Measurements from ENCODE around the gene SVOPL. TPM values are rescaled to one million over a fixed set of nuclear protein-coding genes. Genes with fewer than 3 reads are reported as not detected.

The SVOPL gene
- total RNA-seq, 3 donors from 2014 or later, result 0.15 to 0.33 TPM; not detected in 1

- intact Hi-C loops (cut with DNase I; ENCODE audit: low total_unique reads), result no loop called here
- no peak overlapping the region for H3K4me3 ChIP-seq
- DNase-seq (ENCODE audit: low spot score in 2 of 2), result no peak
- H3K36me3 ChIP-seq, result no peaks in the 10 kb centered on the region
- no peaks in the 10 kb centered on the region for H3K27me3 ChIP-seq
- H3K4me1 ChIP-seq, result no peaks in the 10 kb centered on the region
- H3K27ac ChIP-seq, result no peak overlapping the region
- TF ChIP-seq POLR2AphosphoS5 (IDR thresholded peaks at IDR 0.05) (no peak), POLR2A (IDR thresholded peaks at IDR 0.05) (no peak), CTCF (IDR thresholded peaks at IDR 0.05) (no peak)
- H3K9me3 ChIP-seq, result no peaks in the 10 kb centered on the region
Measured at GRCh38 chr7:138669364-138669763, 31.8 kb downstream of the SVOPL start.

GRCh38 chr7:138668946-138669345 is 32.2 kb downstream of the SVOPL start:
- no peak overlapping the region for H3K4me3 ChIP-seq
- no peaks in the 10 kb centered on the region for H3K4me1 ChIP-seq
- H3K9me3 ChIP-seq, result no peaks in the 10 kb centered on the region
- H3K27me3 ChIP-seq, result no peaks in the 10 kb centered on the region
- no peaks in the 10 kb centered on the region for H3K36me3 ChIP-seq
- no peak for DNase-seq (ENCODE audit: low spot score in 2 of 2)
- H3K27ac ChIP-seq, result no peak overlapping the region
- intact Hi-C loops (cut with DNase I; ENCODE audit: low total_unique reads), result no loop called here
- TF ChIP-seq POLR2A (IDR thresholded peaks at IDR 0.05) (no peak), CTCF (IDR thresholded peaks at IDR 0.05) (no peak), POLR2AphosphoS5 (IDR thresholded peaks at IDR 0.05) (no peak)

GRCh38 chr7:138668229-138668596 is 32.9 kb downstream of the SVOPL start:
- Histone ChIP-seq H3K9me3 (no peaks in the 10 kb centered on the region), H3K4me1 (no peaks in the 10 kb centered on the region), H3K27me3 (no peaks in the 10 kb centered on the region), H3K27ac (no peak overlapping the region), H3K36me3 (no peaks in the 10 kb centered on the region), H3K4me3 (no peak overlapping the region)
- DNase-seq (ENCODE audit: low spot score in 2 of 2), result no peak
- TF ChIP-seq CTCF (IDR thresholded peaks at IDR 0.05) (no peak), POLR2A (IDR thresholded peaks at IDR 0.05) (no peak), POLR2AphosphoS5 (IDR thresholded peaks at IDR 0.05) (no peak)
- intact Hi-C loops (cut with DNase I; ENCODE audit: low total_unique reads), result no loop called here

- TF ChIP-seq POLR2AphosphoS5 (IDR thresholded peaks at IDR 0.05) (no peak), POLR2A (IDR thresholded peaks at IDR 0.05) (no peak), CTCF (IDR thresholded peaks at IDR 0.05) (no peak)
- H3K4me3 ChIP-seq, result no peak overlapping the region
- H3K27me3 ChIP-seq, result no peaks in the 10 kb centered on the region
- intact Hi-C loops (cut with DNase I; ENCODE audit: low total_unique reads), result no loop called here
- H3K4me1 ChIP-seq, result no peaks in the 10 kb centered on the region
- H3K36me3 ChIP-seq, result no peaks in the 10 kb centered on the region
- H3K9me3 ChIP-seq, result no peaks in the 10 kb centered on the region
- no peak overlapping the region for H3K27ac ChIP-seq
- DNase-seq (ENCODE audit: low spot score in 2 of 2), result no peak
Measured at GRCh38 chr7:138667535-138668228, 33.5 kb downstream of the SVOPL start.

GRCh38 chr7:138666385-138666784 is 34.8 kb downstream of the SVOPL start:
- no peaks in the 10 kb centered on the region for H3K27me3 ChIP-seq
- TF ChIP-seq POLR2A (IDR thresholded peaks at IDR 0.05), result no peak
- no peak for TF ChIP-seq CTCF (IDR thresholded peaks at IDR 0.05)
- no peak for TF ChIP-seq POLR2AphosphoS5 (IDR thresholded peaks at IDR 0.05)
- DNase-seq (ENCODE audit: low spot score in 2 of 2), result no peak
- no peaks in the 10 kb centered on the region for H3K36me3 ChIP-seq
- no peaks in the 10 kb centered on the region for H3K4me1 ChIP-seq
- H3K4me3 ChIP-seq, result no peak overlapping the region
- H3K9me3 ChIP-seq, result no peaks in the 10 kb centered on the region
- intact Hi-C loops (cut with DNase I; ENCODE audit: low total_unique reads), result no loop called here
- no peak overlapping the region for H3K27ac ChIP-seq

Measured in breast epithelium (tissue), 4 donors.